Measurements from ENCODE around the gene MOG. TPM values are rescaled to one million over a fixed set of nuclear protein-coding genes. Genes with fewer than 3 reads are reported as not detected.

Gene MOG
- total RNA-seq (2014; rRNA removed; shearing (Covaris generic); ENCODE audit: low replicate concordance) = not detected in 2 replicates

GRCh38 chr6:29656798-29657197, at the start of gene MOG:
MOG (plus strand) TSS chr6:29657092; CDS start chr6:29657210, 118 bp downstream.
- Histone ChIP-seq H3K27ac (ENCODE audit: low read length) (no peak within 1 kb of the TSS), H3K9me3 (ENCODE audit: low read length) (no peaks in the 10 kb centered on the region), H3K36me3 (ENCODE audit: insufficient read depth, low read length) (no peaks in the 10 kb centered on the region), H4K20me1 (ENCODE audit: insufficient read depth, low read depth, low read length) (no peaks in the 10 kb centered on the region), H3K79me2 (ENCODE audit: low read length) (no peaks in the 10 kb centered on the region), H3K9me2 (replicated peaks; ENCODE audit: insufficient read depth, low read length) (no peaks in the 10 kb centered on the region), H3K4me2 (ENCODE audit: low read depth, low read length, poor library complexity, severe bottlenecking) (no peak within 1 kb of the TSS), H3K4me1 (ENCODE audit: low read length) (no peaks in the 10 kb centered on the region), H3K4me3 (ENCODE audit: low read length) (no peak within 1 kb of the TSS), H2AFZ (ENCODE audit: low read length) (no peak within 1 kb of the TSS), H3K27me3 (ENCODE audit: low read length) (no peaks in the 10 kb centered on the region), H3K9ac (ENCODE audit: low read length) (no peak within 1 kb of the TSS)
- no peak for DNase-seq

- no peak overlapping the region for H3K4me3 ChIP-seq (ENCODE audit: low read length)
- no peak overlapping the region for H3K4me2 ChIP-seq (ENCODE audit: low read depth, low read length, poor library complexity, severe bottlenecking)
- H3K9me3 ChIP-seq (ENCODE audit: low read length) = no peaks in the 10 kb centered on the region
- no peaks in the 10 kb centered on the region for H4K20me1 ChIP-seq (ENCODE audit: insufficient read depth, low read depth, low read length)
- H3K9ac ChIP-seq (ENCODE audit: low read length) = no peak overlapping the region
- H3K27me3 ChIP-seq (ENCODE audit: low read length) = no peaks in the 10 kb centered on the region
- no peak overlapping the region for H2AFZ ChIP-seq (ENCODE audit: low read length)
- no peak for DNase-seq
- H3K9me2 ChIP-seq (replicated peaks; ENCODE audit: insufficient read depth, low read length) = no peaks in the 10 kb centered on the region
- no peaks in the 10 kb centered on the region for H3K79me2 ChIP-seq (ENCODE audit: low read length)
- no peaks in the 10 kb centered on the region for H3K36me3 ChIP-seq (ENCODE audit: insufficient read depth, low read length)
- no peaks in the 10 kb centered on the region for H3K4me1 ChIP-seq (ENCODE audit: low read length)
- no peak overlapping the region for H3K27ac ChIP-seq (ENCODE audit: low read length)
Measured at GRCh38 chr6:29608131-29608530, 48.8 kb upstream of the MOG start.

GRCh38 chr6:29610540-29610939, 46.4 kb upstream of the MOG start:
- no peaks in the 10 kb centered on the region for H3K27me3 ChIP-seq (ENCODE audit: low read length)
- H3K4me3 ChIP-seq (ENCODE audit: low read length) = no peak overlapping the region
- H2AFZ ChIP-seq (ENCODE audit: low read length) = no peak overlapping the region
- no peak overlapping the region for H3K4me2 ChIP-seq (ENCODE audit: low read depth, low read length, poor library complexity, severe bottlenecking)
- H3K79me2 ChIP-seq (ENCODE audit: low read length) = no peaks in the 10 kb centered on the region
- no peaks in the 10 kb centered on the region for H3K9me2 ChIP-seq (replicated peaks; ENCODE audit: insufficient read depth, low read length)
- H3K9me3 ChIP-seq (ENCODE audit: low read length) = no peaks in the 10 kb centered on the region
- DNase-seq = no peak
- H3K27ac ChIP-seq (ENCODE audit: low read length) = no peak overlapping the region
- H3K36me3 ChIP-seq (ENCODE audit: insufficient read depth, low read length) = no peaks in the 10 kb centered on the region
- H3K4me1 ChIP-seq (ENCODE audit: low read length) = no peaks in the 10 kb centered on the region
- H3K9ac ChIP-seq (ENCODE audit: low read length) = no peak overlapping the region
- no peaks in the 10 kb centered on the region for H4K20me1 ChIP-seq (ENCODE audit: insufficient read depth, low read depth, low read length)

GRCh38 chr6:29611426-29611825, 45.5 kb upstream of the MOG start:
- Histone ChIP-seq H4K20me1 (ENCODE audit: insufficient read depth, low read depth, low read length) (no peaks in the 10 kb centered on the region), H3K9ac (ENCODE audit: low read length) (no peak overlapping the region)

GRCh38 chr6:29617782-29618554, 38.9 kb upstream of the MOG start:
- Histone ChIP-seq H3K79me2 (ENCODE audit: low read length) (no peaks in the 10 kb centered on the region), H3K4me3 (ENCODE audit: low read length) (no peak overlapping the region), H3K9me2 (replicated peaks; ENCODE audit: insufficient read depth, low read length) (no peaks in the 10 kb centered on the region), H3K4me1 (ENCODE audit: low read length) (no peaks in the 10 kb centered on the region), H3K9me3 (ENCODE audit: low read length) (no peaks in the 10 kb centered on the region), H3K27me3 (ENCODE audit: low read length) (no peaks in the 10 kb centered on the region), H2AFZ (ENCODE audit: low read length) (no peak overlapping the region), H3K9ac (ENCODE audit: low read length) (no peak overlapping the region), H3K36me3 (ENCODE audit: insufficient read depth, low read length) (no peaks in the 10 kb centered on the region), H4K20me1 (ENCODE audit: insufficient read depth, low read depth, low read length) (no peaks in the 10 kb centered on the region), H3K4me2 (ENCODE audit: low read depth, low read length, poor library complexity, severe bottlenecking) (no peak overlapping the region), H3K27ac (ENCODE audit: low read length) (no peak overlapping the region)
- DNase-seq = peak; percentile 61

More at GRCh38 chr6:29611426-29611825, 45.5 kb upstream of the MOG start:
- Histone ChIP-seq H3K36me3 (ENCODE audit: insufficient read depth, low read length) (no peaks in the 10 kb centered on the region), H3K9me2 (replicated peaks; ENCODE audit: insufficient read depth, low read length) (no peaks in the 10 kb centered on the region), H3K27ac (ENCODE audit: low read length) (no peak overlapping the region), H3K9me3 (ENCODE audit: low read length) (no peaks in the 10 kb centered on the region), H3K4me3 (ENCODE audit: low read length) (no peak overlapping the region), H2AFZ (ENCODE audit: low read length) (no peak overlapping the region), H3K27me3 (ENCODE audit: low read length) (no peaks in the 10 kb centered on the region), H3K4me1 (ENCODE audit: low read length) (no peaks in the 10 kb centered on the region), H3K4me2 (ENCODE audit: low read depth, low read length, poor library complexity, severe bottlenecking) (no peak overlapping the region), H3K79me2 (ENCODE audit: low read length) (no peaks in the 10 kb centered on the region)
- no peak for DNase-seq

- H3K9ac ChIP-seq (ENCODE audit: low read length) = no peak overlapping the region
- no peak overlapping the region for H3K4me3 ChIP-seq (ENCODE audit: low read length)
- H3K4me1 ChIP-seq (ENCODE audit: low read length) = no peaks in the 10 kb centered on the region
- no peaks in the 10 kb centered on the region for H3K27me3 ChIP-seq (ENCODE audit: low read length)
- H3K9me3 ChIP-seq (ENCODE audit: low read length) = no peaks in the 10 kb centered on the region
- no peak overlapping the region for H3K27ac ChIP-seq (ENCODE audit: low read length)
- no peaks in the 10 kb centered on the region for H3K9me2 ChIP-seq (replicated peaks; ENCODE audit: insufficient read depth, low read length)
- H3K4me2 ChIP-seq (ENCODE audit: low read depth, low read length, poor library complexity, severe bottlenecking) = no peak overlapping the region
- no peak overlapping the region for H2AFZ ChIP-seq (ENCODE audit: low read length)
- no peaks in the 10 kb centered on the region for H4K20me1 ChIP-seq (ENCODE audit: insufficient read depth, low read depth, low read length)
- H3K36me3 ChIP-seq (ENCODE audit: insufficient read depth, low read length) = no peaks in the 10 kb centered on the region
- DNase-seq = no peak
- H3K79me2 ChIP-seq (ENCODE audit: low read length) = no peaks in the 10 kb centered on the region
Measured at GRCh38 chr6:29619578-29620160, 37.2 kb upstream of the MOG start.

- Histone ChIP-seq H3K36me3 (ENCODE audit: insufficient read depth, low read length) (no peaks in the 10 kb centered on the region), H3K9ac (ENCODE audit: low read length) (no peak overlapping the region), H4K20me1 (ENCODE audit: insufficient read depth, low read depth, low read length) (no peaks in the 10 kb centered on the region), H3K27me3 (ENCODE audit: low read length) (no peaks in the 10 kb centered on the region), H3K9me2 (replicated peaks; ENCODE audit: insufficient read depth, low read length) (no peaks in the 10 kb centered on the region), H2AFZ (ENCODE audit: low read length) (no peak overlapping the region), H3K4me3 (ENCODE audit: low read length) (no peak overlapping the region), H3K79me2 (ENCODE audit: low read length) (no peaks in the 10 kb centered on the region), H3K9me3 (ENCODE audit: low read length) (no peaks in the 10 kb centered on the region), H3K4me1 (ENCODE audit: low read length) (no peaks in the 10 kb centered on the region), H3K27ac (ENCODE audit: low read length) (no peak overlapping the region), H3K4me2 (ENCODE audit: low read depth, low read length, poor library complexity, severe bottlenecking) (no peak overlapping the region)
- no peak for DNase-seq
Measured at GRCh38 chr6:29620630-29621029, 36.3 kb upstream of the MOG start.

GRCh38 chr6:29624520-29624961, 32.4 kb upstream of the MOG start:
- H3K79me2 ChIP-seq (ENCODE audit: low read length) = no peaks in the 10 kb centered on the region
- H3K4me1 ChIP-seq (ENCODE audit: low read length) = peaks cover 14% of the 10 kb centered on the region
- no peaks in the 10 kb centered on the region for H3K36me3 ChIP-seq (ENCODE audit: insufficient read depth, low read length)
- DNase-seq = no peak
- H3K9me3 ChIP-seq (ENCODE audit: low read length) = no peaks in the 10 kb centered on the region
- no peaks in the 10 kb centered on the region for H4K20me1 ChIP-seq (ENCODE audit: insufficient read depth, low read depth, low read length)
- no peak overlapping the region for H3K9ac ChIP-seq (ENCODE audit: low read length)
- H3K4me2 ChIP-seq (ENCODE audit: low read depth, low read length, poor library complexity, severe bottlenecking) = no peak overlapping the region
- no peak overlapping the region for H3K27ac ChIP-seq (ENCODE audit: low read length)
- no peak overlapping the region for H3K4me3 ChIP-seq (ENCODE audit: low read length)
- no peak overlapping the region for H2AFZ ChIP-seq (ENCODE audit: low read length)
- no peaks in the 10 kb centered on the region for H3K9me2 ChIP-seq (replicated peaks; ENCODE audit: insufficient read depth, low read length)
- H3K27me3 ChIP-seq (ENCODE audit: low read length) = no peaks in the 10 kb centered on the region

Data from Karpas-422 (cell line).